ENCODE data around the gene PTH1R.
A peak's percentile ranks its signal among the peaks of the same experiment; 100 is the strongest.

PTH1R gene

DNA sequence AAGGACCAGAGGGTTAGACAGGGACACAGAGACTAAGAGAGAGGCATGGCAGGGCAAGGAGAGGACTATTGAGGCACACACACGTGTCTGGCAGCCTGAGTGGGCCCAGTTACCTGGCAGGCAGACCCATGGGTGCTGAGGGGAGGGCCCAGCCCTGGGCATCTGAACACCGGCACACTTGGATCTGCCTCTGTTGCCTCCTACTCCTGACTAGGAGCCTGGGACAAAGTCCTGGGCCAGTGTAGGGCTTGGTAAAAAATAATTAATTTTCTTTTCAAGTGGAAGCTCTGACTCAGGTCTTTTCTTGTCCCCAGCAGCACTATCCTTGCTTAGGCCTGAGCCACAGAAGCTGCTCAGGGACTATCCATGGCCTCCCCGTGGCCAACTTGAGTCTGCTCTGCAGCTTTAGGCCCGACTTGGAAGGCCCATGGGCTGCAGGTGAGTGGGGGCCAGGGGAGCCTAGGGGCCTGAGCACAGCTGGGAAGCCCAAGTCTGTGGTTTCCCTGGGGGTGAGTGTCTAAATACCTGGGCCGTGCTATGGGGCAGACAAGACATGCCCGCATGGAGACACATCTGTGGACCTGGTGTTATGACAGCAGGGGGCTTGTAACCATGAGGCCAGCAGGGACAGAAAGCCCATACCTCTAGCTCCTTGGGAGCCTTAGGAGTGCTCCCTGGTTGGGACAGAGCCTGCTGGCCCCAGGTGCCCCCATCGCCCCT, at the start of gene PTH1R:
PTH1R (plus strand) TSS at position 316 of the 720 bp plus-strand sequence. CDS start 5,839 bp downstream, outside the sequence.
- H3K4me1 Mint-ChIP-seq, result peaks cover 39% of the 10 kb centered on the region
- H3K4me3 Mint-ChIP-seq, result no peak within 1 kb of the TSS
- H3K27ac Mint-ChIP-seq, result no peak within 1 kb of the TSS
- peaks cover 59% of the 10 kb centered on the region for H3K27me3 Mint-ChIP-seq
- DNase-seq, result no peak
- no peak for ATAC-seq
- no peaks in the 10 kb centered on the region for H3K9me3 Mint-ChIP-seq

- Mint-ChIP-seq H3K27me3 (peaks cover 19% of the 10 kb centered on the region), H3K9me3 (peaks cover 0 to 8% of the 10 kb centered on the region in 2 donors), H3K27ac (peak overlapping the region in 1 of 2 donors; percentile 45), H3K4me1 (peaks cover 18% of the 10 kb centered on the region), H3K4me3 (no peak overlapping the region)
- DNase-seq, result peak; percentile 59 to 61
- ATAC-seq, result peak; percentile 99
Observed at GRCh38 chr3:46829699-46830208, 47.8 kb upstream of the PTH1R start.

DNA sequence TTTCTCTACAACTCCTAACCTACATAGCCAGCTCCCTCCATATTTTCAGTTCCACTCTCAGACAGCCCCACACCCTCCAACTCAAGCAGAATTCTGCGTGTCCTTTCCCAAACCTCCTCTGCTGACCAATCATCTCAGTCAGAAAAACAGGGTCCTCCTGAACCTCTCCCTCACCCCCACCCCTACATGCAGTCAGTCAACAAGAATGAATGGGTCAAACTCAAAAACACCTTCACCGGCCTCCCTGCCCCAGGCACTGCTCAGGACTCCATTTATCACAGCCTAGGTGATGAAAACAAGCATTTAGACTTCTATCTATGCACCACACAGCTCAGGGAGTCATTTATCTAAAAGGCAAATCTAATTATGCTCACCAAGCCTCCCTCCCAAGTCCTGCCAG, 46.7 kb upstream of the PTH1R start:
- Mint-ChIP-seq H3K4me1 (peaks cover 18% of the 10 kb centered on the region), H3K9me3 (peaks cover 0 to 8% of the 10 kb centered on the region in 2 donors), H3K27me3 (peaks cover 14% of the 10 kb centered on the region), H3K27ac (no peak overlapping the region), H3K4me3 (no peak overlapping the region)
- DNase-seq (no peak), ATAC-seq (no peak)

DNA sequence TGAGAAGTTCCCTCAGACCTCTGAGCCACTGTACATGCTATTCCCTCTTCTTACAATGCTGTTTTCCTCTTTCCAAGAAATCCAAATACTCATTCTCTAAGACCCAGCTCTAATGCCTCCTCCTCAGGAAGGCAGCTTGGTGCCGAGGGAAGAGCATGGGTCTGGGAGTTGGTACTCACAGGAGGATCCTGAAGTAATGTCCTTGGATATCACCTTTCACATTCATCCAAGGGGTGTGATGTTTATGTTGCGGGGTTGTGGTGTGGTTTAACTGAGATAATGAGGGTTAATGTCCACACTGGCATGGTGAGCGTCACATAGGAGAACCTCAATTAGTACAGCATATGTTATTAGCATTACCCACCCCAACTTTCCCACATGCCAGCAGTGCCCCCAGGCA, 46.2 kb upstream of the PTH1R start:
- DNase-seq (no peak), ATAC-seq (no peak)
- peaks cover 0 to 8% of the 10 kb centered on the region in 2 donors for H3K9me3 Mint-ChIP-seq
- peaks cover 13% of the 10 kb centered on the region for H3K27me3 Mint-ChIP-seq
- H3K4me3 Mint-ChIP-seq, result no peak overlapping the region
- no peak overlapping the region for H3K27ac Mint-ChIP-seq
- peaks cover 18% of the 10 kb centered on the region for H3K4me1 Mint-ChIP-seq

DNA sequence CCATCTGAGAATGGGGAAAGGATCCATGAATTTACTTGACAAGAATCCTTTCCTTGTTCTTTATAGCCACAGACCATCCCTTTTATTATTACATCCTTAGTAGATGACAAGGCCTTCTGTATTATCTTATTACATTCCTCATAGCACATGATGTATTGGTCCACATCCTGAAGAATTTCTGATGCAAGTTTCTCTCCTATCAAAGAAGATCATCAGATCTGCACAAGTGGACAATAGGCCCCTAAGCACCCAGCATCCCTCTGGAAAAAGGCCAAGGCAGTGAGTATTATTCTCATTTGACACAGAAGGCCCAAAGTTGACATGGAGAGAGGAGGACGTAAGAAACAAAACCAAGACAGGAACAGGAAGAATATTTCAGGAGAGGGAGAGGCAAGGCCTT, 45.7 kb upstream of the PTH1R start:
- H3K27me3 Mint-ChIP-seq, result peaks cover 8% of the 10 kb centered on the region
- DNase-seq (no peak), ATAC-seq (no peak)
- H3K4me3 Mint-ChIP-seq, result no peak overlapping the region
- peaks cover 18% of the 10 kb centered on the region for H3K4me1 Mint-ChIP-seq
- peaks cover 0 to 8% of the 10 kb centered on the region in 2 donors for H3K9me3 Mint-ChIP-seq
- no peak overlapping the region for H3K27ac Mint-ChIP-seq

DNA sequence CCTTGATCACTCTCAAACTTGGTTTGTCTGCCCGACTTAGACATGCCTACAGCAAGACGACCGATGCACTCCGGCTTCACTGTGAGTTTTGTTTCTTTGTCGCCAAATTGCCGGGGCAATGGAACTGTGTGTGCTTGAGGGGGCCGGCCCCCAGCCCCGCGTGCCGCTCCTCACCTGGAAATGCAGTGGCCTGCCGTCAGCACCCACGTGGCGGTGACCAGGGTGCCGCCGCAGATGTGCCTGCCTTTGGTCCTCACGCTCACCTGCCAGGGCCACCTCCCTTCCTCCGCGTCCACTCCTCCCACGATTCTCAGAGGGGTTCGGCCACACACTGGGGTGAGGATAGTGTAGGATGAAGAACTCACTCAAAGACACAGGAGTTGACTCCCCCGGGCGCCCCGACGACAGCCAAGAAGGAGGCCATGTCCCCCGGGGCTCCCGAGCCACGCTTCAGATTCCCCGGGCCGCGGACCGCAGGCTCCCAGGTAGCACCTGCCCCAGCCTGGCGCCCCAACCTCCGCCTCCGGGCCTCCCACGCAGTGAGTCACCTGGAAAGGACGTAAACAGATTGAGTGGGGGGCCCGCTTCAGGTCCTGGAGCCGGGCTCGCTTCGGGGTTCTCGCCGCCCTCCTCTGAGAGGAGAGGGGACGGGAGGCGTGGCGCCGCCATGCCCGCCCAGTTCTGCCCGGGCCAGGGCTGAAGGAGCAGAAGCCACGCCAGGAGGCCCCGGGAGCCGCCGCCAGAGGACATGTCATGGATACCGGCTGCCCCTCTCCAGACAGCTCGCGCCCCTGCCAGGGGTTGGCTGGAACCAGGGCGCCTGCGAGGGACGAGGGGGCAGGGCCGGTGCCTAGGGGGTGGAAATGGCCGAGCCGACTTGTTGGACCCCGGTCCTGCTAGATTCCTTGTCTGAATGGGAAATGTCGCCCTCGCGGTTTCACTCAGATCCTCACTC, 43.9 kb upstream of the PTH1R start:
- H3K9me3 Mint-ChIP-seq, result peaks cover 12 to 26% of the 10 kb centered on the region in 2 donors
- H3K27me3 Mint-ChIP-seq, result peaks cover 8% of the 10 kb centered on the region
- no peak overlapping the region for H3K4me3 Mint-ChIP-seq
- DNase-seq (no peak), ATAC-seq (no peak)
- H3K27ac Mint-ChIP-seq, result peak overlapping the region in 1 of 2 donors; percentile 65
- peaks cover 13% of the 10 kb centered on the region for H3K4me1 Mint-ChIP-seq

DNA sequence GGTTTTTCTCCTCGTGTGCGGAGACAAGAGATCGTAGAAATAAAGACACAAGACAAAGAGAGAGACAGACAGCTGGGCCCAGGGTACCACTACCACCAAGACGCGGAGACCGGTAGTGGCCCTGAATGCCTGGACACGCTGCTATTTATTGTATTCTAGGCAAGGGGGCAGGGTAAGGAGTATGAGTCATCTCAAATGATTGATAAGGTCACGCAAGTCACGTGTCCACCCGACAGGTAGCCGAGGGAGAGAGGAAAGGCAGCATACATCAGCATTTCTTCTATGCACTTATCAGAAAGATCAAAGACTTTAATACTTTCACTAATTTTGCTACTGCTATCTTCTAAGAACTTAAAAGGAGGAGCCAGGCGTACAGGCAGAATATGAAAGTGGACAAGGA, 42.5 kb upstream of the PTH1R start:
- H3K4me1 Mint-ChIP-seq, result peaks cover 2% of the 10 kb centered on the region
- peaks cover 8% of the 10 kb centered on the region for H3K27me3 Mint-ChIP-seq
- DNase-seq, result no peak
- no peak overlapping the region for H3K27ac Mint-ChIP-seq
- no peak overlapping the region for H3K4me3 Mint-ChIP-seq
- ATAC-seq, result no peak
- H3K9me3 Mint-ChIP-seq, result peaks cover 18 to 35% of the 10 kb centered on the region in 2 donors

DNA sequence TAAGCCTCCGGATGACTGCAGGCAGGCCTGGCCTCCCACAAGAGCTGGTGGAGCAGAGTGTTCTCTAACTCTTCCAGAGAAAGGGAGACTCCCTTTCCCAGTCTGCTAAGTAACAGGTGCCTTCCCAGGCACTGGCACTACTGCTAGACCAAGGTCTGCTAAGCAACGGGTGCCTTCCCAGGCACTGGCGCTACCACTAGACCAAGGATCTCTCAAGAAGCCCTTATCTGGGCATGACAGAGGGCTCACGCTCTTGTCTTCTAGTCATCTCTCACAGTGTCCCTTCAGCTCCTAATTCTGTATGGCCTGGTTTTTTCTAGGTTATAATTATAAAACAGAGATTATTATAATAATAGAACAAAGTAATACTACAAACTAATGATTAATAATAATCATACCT, 42.0 kb upstream of the PTH1R start:
- DNase-seq (no peak), ATAC-seq (no peak)
- Mint-ChIP-seq H3K27me3 (peaks cover 8% of the 10 kb centered on the region), H3K4me1 (no peaks in the 10 kb centered on the region), H3K4me3 (no peak overlapping the region), H3K27ac (no peak overlapping the region), H3K9me3 (peaks cover 22 to 40% of the 10 kb centered on the region in 2 donors)

- DNase-seq (no peak), ATAC-seq (no peak)
- H3K27me3 Mint-ChIP-seq, result no peaks in the 10 kb centered on the region
- H3K9me3 Mint-ChIP-seq, result peaks cover 28 to 54% of the 10 kb centered on the region in 2 donors
- H3K4me1 Mint-ChIP-seq, result no peaks in the 10 kb centered on the region
- no peak overlapping the region for H3K27ac Mint-ChIP-seq
- H3K4me3 Mint-ChIP-seq, result no peak overlapping the region
Observed at GRCh38 chr3:46838301-46838700, 39.2 kb upstream of the PTH1R start.

- Mint-ChIP-seq H3K4me1 (peaks cover 7% of the 10 kb centered on the region), H3K27me3 (no peaks in the 10 kb centered on the region), H3K4me3 (no peak overlapping the region), H3K27ac (no peak overlapping the region), H3K9me3 (peaks cover 28 to 54% of the 10 kb centered on the region in 2 donors)
- ATAC-seq, result no peak
- DNase-seq, result no peak
Observed at GRCh38 chr3:46840491-46840890, 37.0 kb upstream of the PTH1R start.

DNA sequence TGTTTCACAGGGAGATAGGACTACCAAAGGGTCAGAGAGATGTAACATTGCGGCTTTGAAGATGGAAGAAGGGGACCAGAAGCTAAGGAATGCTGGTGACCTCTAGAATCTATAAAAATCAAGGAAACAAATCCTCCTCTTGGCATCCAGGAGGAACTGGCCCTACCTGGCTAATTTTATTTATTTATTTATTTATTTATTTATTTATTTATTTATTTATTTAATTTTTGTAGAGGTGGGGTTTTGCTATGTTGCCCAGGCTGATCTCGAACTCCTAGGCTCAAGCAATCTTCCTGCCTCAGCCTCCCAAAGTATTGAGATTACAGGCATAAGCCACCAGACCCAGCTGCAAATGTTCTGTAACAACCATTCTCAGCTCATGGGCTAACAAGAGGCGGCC, 34.0 kb upstream of the PTH1R start:
- ATAC-seq (no peak), DNase-seq (no peak)
- Mint-ChIP-seq H3K27ac (no peak overlapping the region), H3K4me1 (peaks cover 17% of the 10 kb centered on the region), H3K27me3 (no peaks in the 10 kb centered on the region), H3K9me3 (peaks cover 17 to 37% of the 10 kb centered on the region in 2 donors), H3K4me3 (no peak overlapping the region)

DNA sequence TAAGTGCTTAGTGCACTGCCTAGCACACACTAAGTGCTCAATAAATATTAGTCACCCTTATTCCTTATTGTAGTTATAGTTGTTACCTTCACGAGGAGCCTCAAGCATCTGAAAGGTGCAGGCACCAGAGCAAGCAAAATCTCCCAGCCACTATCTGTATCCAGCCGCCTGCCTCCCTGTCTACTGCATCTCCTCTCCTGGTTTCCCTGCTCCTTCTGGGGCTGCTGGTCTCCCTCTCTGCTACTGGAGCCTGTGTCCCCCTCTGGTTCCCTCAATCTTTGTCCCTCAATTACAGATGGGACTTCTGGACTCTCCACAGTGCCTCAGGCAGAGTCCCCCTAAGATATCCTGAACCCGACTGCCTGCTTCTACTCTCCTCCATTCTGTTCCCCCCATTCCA, 33.1 kb upstream of the PTH1R start:
- ATAC-seq, result no peak
- Mint-ChIP-seq H3K9me3 (peaks cover 10 to 28% of the 10 kb centered on the region in 2 donors), H3K4me3 (no peak overlapping the region), H3K4me1 (peaks cover 17% of the 10 kb centered on the region), H3K27me3 (no peaks in the 10 kb centered on the region), H3K27ac (no peak overlapping the region)
- DNase-seq, result no peak

- Mint-ChIP-seq H3K27me3 (no peaks in the 10 kb centered on the region), H3K27ac (peak overlapping the region; percentile 94 to 98), H3K9me3 (peaks cover 9 to 27% of the 10 kb centered on the region in 2 donors), H3K4me1 (peaks cover 17% of the 10 kb centered on the region), H3K4me3 (peak overlapping the region; percentile 77 to 88)
- DNase-seq (no peak), ATAC-seq (no peak)
Observed at GRCh38 chr3:46844881-46845312, 32.6 kb upstream of the PTH1R start.

- H3K4me1 Mint-ChIP-seq, result peaks cover 17% of the 10 kb centered on the region
- peak overlapping the region; percentile 94 to 98 for H3K27ac Mint-ChIP-seq
- no peaks in the 10 kb centered on the region for H3K27me3 Mint-ChIP-seq
- H3K4me3 Mint-ChIP-seq, result peak overlapping the region; percentile 77 to 88
- ATAC-seq (peak; percentile 5), DNase-seq (no peak)
- peaks cover 6 to 22% of the 10 kb centered on the region in 2 donors for H3K9me3 Mint-ChIP-seq
Observed at GRCh38 chr3:46845397-46845859, 32.1 kb upstream of the PTH1R start.

GRCh38 chr3:46845860-46846623, 31.5 kb upstream of the PTH1R start:
- Mint-ChIP-seq H3K27ac (peak overlapping the region; percentile 79 to 98), H3K27me3 (no peaks in the 10 kb centered on the region), H3K4me1 (peaks cover 17% of the 10 kb centered on the region), H3K9me3 (peaks cover 4 to 16% of the 10 kb centered on the region in 2 donors), H3K4me3 (peak overlapping the region; percentile 77 to 88)
- peak; percentile 95 for ATAC-seq
- peak; percentile 81 to 87 for DNase-seq

All from stimulated activated naive CD8-positive, alpha-beta T cell treated with anti-CD3 and anti-CD28 coated beads, Interleukin-15, amount 100 ng/mL, for 72 hours (primary cell).